22Rv1 (cell line): ENCODE measurements around the gene STRA8.

ENCODE experiments used
- ZFX ChIP-seq: fragments of 450-650 bp; IDR thresholded peaks from 2 replicates; pipeline ENCODE4 v1.6.1; 2017; ENCODE audit warnings: antibody characterized with exemption, borderline replicate concordance
- TF ChIP-seq, protein P1 (sequence below): fragments of 450-650 bp; IDR thresholded peaks from 2 replicates; pipeline ENCODE4 v1.5.1; 2017; ENCODE audit warnings: mild to moderate bottlenecking

DNA sequence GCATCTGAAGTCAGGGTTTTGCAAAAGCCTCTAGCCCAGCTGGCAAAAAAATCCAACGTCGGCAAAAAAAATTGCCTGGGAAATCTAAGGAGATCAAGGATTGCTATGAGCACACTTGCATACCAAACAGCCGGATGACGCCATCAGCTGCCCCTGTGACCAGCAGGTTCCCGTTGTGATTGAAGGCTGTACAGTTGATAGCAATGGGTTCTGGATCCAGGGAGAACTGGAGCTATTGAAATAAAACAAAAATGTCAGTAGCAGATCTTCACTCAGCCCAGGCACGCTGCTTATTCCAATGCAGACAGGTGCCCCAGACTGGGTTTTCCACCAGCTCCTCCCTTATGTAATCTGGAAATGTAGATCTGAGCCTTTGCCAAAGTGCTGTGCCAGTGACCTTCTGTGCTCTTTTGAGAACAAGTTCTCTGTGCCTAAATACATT is 44.4 kb upstream of the STRA8 start:
- TF ChIP-seq, protein P1, sequence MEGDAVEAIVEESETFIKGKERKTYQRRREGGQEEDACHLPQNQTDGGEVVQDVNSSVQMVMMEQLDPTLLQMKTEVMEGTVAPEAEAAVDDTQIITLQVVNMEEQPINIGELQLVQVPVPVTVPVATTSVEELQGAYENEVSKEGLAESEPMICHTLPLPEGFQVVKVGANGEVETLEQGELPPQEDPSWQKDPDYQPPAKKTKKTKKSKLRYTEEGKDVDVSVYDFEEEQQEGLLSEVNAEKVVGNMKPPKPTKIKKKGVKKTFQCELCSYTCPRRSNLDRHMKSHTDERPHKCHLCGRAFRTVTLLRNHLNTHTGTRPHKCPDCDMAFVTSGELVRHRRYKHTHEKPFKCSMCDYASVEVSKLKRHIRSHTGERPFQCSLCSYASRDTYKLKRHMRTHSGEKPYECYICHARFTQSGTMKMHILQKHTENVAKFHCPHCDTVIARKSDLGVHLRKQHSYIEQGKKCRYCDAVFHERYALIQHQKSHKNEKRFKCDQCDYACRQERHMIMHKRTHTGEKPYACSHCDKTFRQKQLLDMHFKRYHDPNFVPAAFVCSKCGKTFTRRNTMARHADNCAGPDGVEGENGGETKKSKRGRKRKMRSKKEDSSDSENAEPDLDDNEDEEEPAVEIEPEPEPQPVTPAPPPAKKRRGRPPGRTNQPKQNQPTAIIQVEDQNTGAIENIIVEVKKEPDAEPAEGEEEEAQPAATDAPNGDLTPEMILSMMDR: no peak
- no peak for TF ChIP-seq ZFX
